ENCODE results near the gene MANF.

Gene MANF

GRCh38 chr3:51429138-51429537 is 44.0 kb downstream of the MANF start:
- no peak overlapping the region for H3K4me3 ChIP-seq (replicated peaks; ENCODE audit: low read depth, low read length)
- no peak for DNase-seq (ENCODE audit: low read depth)
- TF ChIP-seq, protein P1, sequence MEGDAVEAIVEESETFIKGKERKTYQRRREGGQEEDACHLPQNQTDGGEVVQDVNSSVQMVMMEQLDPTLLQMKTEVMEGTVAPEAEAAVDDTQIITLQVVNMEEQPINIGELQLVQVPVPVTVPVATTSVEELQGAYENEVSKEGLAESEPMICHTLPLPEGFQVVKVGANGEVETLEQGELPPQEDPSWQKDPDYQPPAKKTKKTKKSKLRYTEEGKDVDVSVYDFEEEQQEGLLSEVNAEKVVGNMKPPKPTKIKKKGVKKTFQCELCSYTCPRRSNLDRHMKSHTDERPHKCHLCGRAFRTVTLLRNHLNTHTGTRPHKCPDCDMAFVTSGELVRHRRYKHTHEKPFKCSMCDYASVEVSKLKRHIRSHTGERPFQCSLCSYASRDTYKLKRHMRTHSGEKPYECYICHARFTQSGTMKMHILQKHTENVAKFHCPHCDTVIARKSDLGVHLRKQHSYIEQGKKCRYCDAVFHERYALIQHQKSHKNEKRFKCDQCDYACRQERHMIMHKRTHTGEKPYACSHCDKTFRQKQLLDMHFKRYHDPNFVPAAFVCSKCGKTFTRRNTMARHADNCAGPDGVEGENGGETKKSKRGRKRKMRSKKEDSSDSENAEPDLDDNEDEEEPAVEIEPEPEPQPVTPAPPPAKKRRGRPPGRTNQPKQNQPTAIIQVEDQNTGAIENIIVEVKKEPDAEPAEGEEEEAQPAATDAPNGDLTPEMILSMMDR (IDR thresholded peaks at IDR 0.05; ENCODE audit: low read length, missing control alignments) = no peak

DNA sequence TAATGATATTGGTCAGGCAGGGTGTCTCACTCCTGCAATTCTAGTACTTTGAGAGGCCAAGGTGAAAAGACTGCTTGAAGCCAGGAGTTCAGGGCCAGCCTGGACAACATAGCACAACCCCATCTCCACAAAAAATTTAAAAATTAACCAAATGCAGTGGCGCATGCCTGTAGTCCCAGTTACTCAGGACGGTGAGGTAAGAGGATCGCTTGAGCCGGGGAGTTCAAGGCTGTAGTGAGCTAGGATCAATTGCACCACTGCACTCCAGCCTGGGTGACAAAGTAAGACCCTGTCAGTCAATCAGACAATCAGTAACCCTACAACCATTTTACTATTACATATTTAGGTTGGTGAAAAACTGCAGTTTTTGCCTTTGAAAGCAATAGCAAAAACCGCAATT is 49.0 kb downstream of the MANF start:
- no peak for DNase-seq (ENCODE audit: low read depth)
- H3K4me3 ChIP-seq (replicated peaks; ENCODE audit: low read depth, low read length) = no peak overlapping the region

GRCh38 chr3:51434746-51435327 is 49.7 kb downstream of the MANF start:
- TF ChIP-seq, protein P1 (IDR thresholded peaks at IDR 0.05; ENCODE audit: low read length, missing control alignments) = peak; percentile 92
- DNase-seq (ENCODE audit: low read depth) = peak; percentile 72
- H3K4me3 ChIP-seq (replicated peaks; ENCODE audit: low read depth, low read length) = no peak overlapping the region

More for the DNA sequence above, 49.0 kb downstream of the MANF start:
- TF ChIP-seq, protein P1 (IDR thresholded peaks at IDR 0.05; ENCODE audit: low read length, missing control alignments) = no peak

GRCh38 chr3:51436998-51437639 is 52.0 kb downstream of the MANF start:
- no peak for DNase-seq (ENCODE audit: low read depth)
- H3K4me3 ChIP-seq (replicated peaks; ENCODE audit: low read depth, low read length) = no peak overlapping the region
- TF ChIP-seq, protein P1 (IDR thresholded peaks at IDR 0.05; ENCODE audit: low read length, missing control alignments) = no peak
